Measurements from ENCODE around the gene ISOC1.

GRCh38 chr5:129141696-129142095 lies 47.1 kb downstream of the ISOC1 start:
- TF ChIP-seq CTCF (IDR thresholded peaks at IDR 0.05; ENCODE audit: low read depth, low read length, poor library complexity, severe bottlenecking) (no peak), EZH2phosphoT487 (IDR thresholded peaks at IDR 0.05; ENCODE audit: borderline replicate concordance, low read length) (no peak)

Measured in DOHH2 (cell line).